ENCODE results near the gene TFAP2C. TPM values are rescaled to one million over a fixed set of nuclear protein-coding genes. Genes with fewer than 3 reads are reported as not detected.

Gene TFAP2C
- total and polyA plus RNA-seq, 10 of the 15 experiments (the other 5 are each of a cell fraction or from before 2014, with no cell fraction given), result 0.49 TPM; not detected in 9

GRCh38 chr20:56687061-56687460, 58.0 kb downstream of the TFAP2C start:
- CTCF ChIA-PET, result no interaction called here
- no peak for FAIRE-seq
- SMC1A ChIA-PET (ENCODE audit: uncharacterized antibody, unreplicated experiment), result no interaction called here

More at GRCh38 chr20:56687061-56687460, 58.0 kb downstream of the TFAP2C start:
- DNase-seq (ENCODE audit: low read depth, low spot score) (no peak), ATAC-seq (no peak)
- H3K27me3 ChIP-seq (replicated peaks in 1 of 2; ENCODE audit: control insufficient read depth in 2 of 2, insufficient read depth in 2 of 2, low read length in 1 of 2), result no peaks in the 10 kb centered on the region
- RAD21 ChIA-PET (ENCODE audit: unreplicated experiment), result no interaction called here
- no peak overlapping the region for H3K4me3 ChIP-seq
- no peak overlapping the region for H3K4me2 ChIP-seq (ENCODE audit: control insufficient read depth, insufficient read depth)
- in situ Hi-C loops (cut with MboI), result no loop called here
- no peak for TF ChIP-seq CHD1 (IDR thresholded peaks at IDR 0.05; ENCODE audit: low read depth, low read length)
- TF ChIP-seq FOS (IDR thresholded peaks at IDR 0.05; ENCODE audit: borderline replicate concordance, extremely low read depth, insufficient read length), result no peak
- no peak for TF ChIP-seq PML (IDR thresholded peaks at IDR 0.05; ENCODE audit: low read length)
- no peak for TF ChIP-seq BACH1 (IDR thresholded peaks at IDR 0.05; ENCODE audit: borderline replicate concordance)
- TF ChIP-seq RELB (IDR thresholded peaks at IDR 0.05; ENCODE audit: low read depth), result no peak
- TF ChIP-seq STAT1 (conservative IDR thresholded peaks at IDR 0.05), result no peak
- no peak for TF ChIP-seq EZH2 (IDR thresholded peaks at IDR 0.05; ENCODE audit: borderline replicate concordance, control insufficient read depth, low read depth, low read length)
- TF ChIP-seq EED (IDR thresholded peaks at IDR 0.05; ENCODE audit: low read depth), result no peak
- TF ChIP-seq SRF (IDR thresholded peaks at IDR 0.05; ENCODE audit: low read depth in 2 of 2, low read length in 2 of 2), result no peak
- TF ChIP-seq NBN (IDR thresholded peaks at IDR 0.05), result no peak
- no peak for TF ChIP-seq IRF3 (IDR thresholded peaks at IDR 0.05)
- TF ChIP-seq BHLHE40 (IDR thresholded peaks at IDR 0.05; ENCODE audit: borderline replicate concordance in 1 of 2, low read depth in 2 of 2, low read length in 1 of 2), result no peak
- no peak for TF ChIP-seq SKIL (IDR thresholded peaks at IDR 0.05; ENCODE audit: low read depth, poor library complexity, severe bottlenecking)
- TF ChIP-seq POLR2AphosphoS2 (IDR thresholded peaks at IDR 0.05; ENCODE audit: low read depth, low read length), result no peak
- no peak for TF ChIP-seq BCL11A (IDR thresholded peaks at IDR 0.05; ENCODE audit: low read depth, low read length)
- no peak for TF ChIP-seq IRF5 (IDR thresholded peaks at IDR 0.05; ENCODE audit: borderline replicate concordance)
- TF ChIP-seq ATF3 (IDR thresholded peaks at IDR 0.05; ENCODE audit: borderline replicate concordance, extremely low read depth, low read depth, low read length), result no peak
- no peak for TF ChIP-seq ZNF207 (IDR thresholded peaks at IDR 0.05; ENCODE audit: borderline replicate concordance)
- BruUV-seq (replicated peaks), result no TSS peak
- H4K20me1 ChIP-seq (ENCODE audit: control insufficient read depth, insufficient read depth), result no peaks in the 10 kb centered on the region
- no peaks in the 10 kb centered on the region for H3K36me3 ChIP-seq (ENCODE audit: control insufficient read depth in 2 of 2, insufficient read depth in 2 of 2, low read length in 1 of 2)
- POLR2A ChIA-PET, result no interaction called here
- intact Hi-C loops (cut with micrococcal nuclease; ENCODE audit: unreplicated experiment), result no loop called here
- WGBS (ENCODE audit: insufficient coverage, insufficient replicate concordance, low lambda C conversion rate, missing lambda C conversion rate), result 55% methylated on average over 7 of the region's 7 CpGs
- no peaks in the 10 kb centered on the region for H3K9me3 ChIP-seq (replicated peaks; ENCODE audit: control insufficient read depth, insufficient read depth, low read length)
- H3K4me1 ChIP-seq (ENCODE audit: control insufficient read depth, insufficient read depth, low read length), result no peaks in the 10 kb centered on the region
- no peaks in the 10 kb centered on the region for H3K79me2 ChIP-seq (ENCODE audit: control insufficient read depth, insufficient read depth, low read length)
- H3K27ac ChIP-seq (ENCODE audit: control insufficient read depth, insufficient read depth), result no peak overlapping the region
- no peak overlapping the region for H2AFZ ChIP-seq (ENCODE audit: control insufficient read depth, low read depth, low read length)
- no peak overlapping the region for H3K9ac ChIP-seq (ENCODE audit: control insufficient read depth, insufficient read depth, low read length)

Measured in GM12878 (cell line).